ENCODE results near the gene GADD45GIP1.

GADD45GIP1 gene

DNA sequence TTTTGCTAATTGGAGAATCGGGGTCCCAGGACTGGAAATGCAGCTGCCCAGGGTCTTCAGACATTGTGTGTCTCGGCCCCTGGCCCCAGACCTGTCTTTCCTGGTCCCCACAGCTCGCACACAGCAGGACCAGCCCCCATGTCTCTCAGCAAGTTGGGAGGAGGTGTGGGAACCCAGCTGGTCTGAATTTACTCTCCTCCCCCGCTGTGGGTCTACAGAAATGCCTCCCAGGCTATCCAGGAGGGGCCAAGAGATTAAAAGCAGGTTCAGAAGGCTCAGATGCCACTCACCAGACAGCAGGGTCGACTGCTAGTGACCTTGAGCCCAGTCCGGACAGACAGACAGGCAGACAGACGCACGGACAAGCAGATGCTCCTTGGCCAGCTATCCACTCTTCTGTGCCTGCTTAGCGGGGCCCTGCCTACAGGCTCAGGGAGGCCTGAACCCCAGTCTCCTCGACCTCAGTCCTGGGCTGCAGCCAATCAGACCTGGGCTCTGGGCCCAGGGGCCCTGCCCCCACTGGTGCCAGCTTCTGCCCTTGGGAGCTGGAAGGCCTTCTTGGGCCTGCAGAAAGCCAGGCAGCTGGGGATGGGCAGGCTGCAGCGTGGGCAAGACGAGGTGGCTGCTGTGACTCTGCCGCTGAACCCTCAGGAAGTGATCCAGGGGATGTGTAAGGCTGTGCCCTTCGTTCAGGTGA, 12.4 kb upstream of the GADD45GIP1 start, which contains the start of gene DAND5:
Gene DAND5 (plus strand): TSS at position 285 of the 697 bp plus-strand sequence. CDS start 85 bp downstream, at position 370.
- peaks cover 5% of the 10 kb centered on the region; the same call in 1 of the 2 replicates for H3K27me3 ChIP-seq (ENCODE audit: insufficient read depth, low read length)
- TF ChIP-seq, protein P1, sequence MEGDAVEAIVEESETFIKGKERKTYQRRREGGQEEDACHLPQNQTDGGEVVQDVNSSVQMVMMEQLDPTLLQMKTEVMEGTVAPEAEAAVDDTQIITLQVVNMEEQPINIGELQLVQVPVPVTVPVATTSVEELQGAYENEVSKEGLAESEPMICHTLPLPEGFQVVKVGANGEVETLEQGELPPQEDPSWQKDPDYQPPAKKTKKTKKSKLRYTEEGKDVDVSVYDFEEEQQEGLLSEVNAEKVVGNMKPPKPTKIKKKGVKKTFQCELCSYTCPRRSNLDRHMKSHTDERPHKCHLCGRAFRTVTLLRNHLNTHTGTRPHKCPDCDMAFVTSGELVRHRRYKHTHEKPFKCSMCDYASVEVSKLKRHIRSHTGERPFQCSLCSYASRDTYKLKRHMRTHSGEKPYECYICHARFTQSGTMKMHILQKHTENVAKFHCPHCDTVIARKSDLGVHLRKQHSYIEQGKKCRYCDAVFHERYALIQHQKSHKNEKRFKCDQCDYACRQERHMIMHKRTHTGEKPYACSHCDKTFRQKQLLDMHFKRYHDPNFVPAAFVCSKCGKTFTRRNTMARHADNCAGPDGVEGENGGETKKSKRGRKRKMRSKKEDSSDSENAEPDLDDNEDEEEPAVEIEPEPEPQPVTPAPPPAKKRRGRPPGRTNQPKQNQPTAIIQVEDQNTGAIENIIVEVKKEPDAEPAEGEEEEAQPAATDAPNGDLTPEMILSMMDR (IDR thresholded peaks at IDR 0.05; ENCODE audit: low read length), result no peak
- no peak for TF ChIP-seq EZH2 (IDR thresholded peaks at IDR 0.05; ENCODE audit: borderline replicate concordance, low read length)
- no peaks in the 10 kb centered on the region for H3K36me3 ChIP-seq (ENCODE audit: insufficient read depth, low read length)
- H2AFZ ChIP-seq (ENCODE audit: low read length), result no peak within 1 kb of the TSS
- no peak within 1 kb of the TSS for H3K9ac ChIP-seq (ENCODE audit: low read length)
- no peak within 1 kb of the TSS for H3K4me3 ChIP-seq (ENCODE audit: low read depth, low read length, poor library complexity, severe bottlenecking)
- no peak within 1 kb of the TSS for H3K4me2 ChIP-seq (ENCODE audit: low read length)
- no peak within 1 kb of the TSS for H3K27ac ChIP-seq (ENCODE audit: low read depth, low read length, poor library complexity, severe bottlenecking)
- H3K9me3 ChIP-seq (ENCODE audit: low read length), result no peaks in the 10 kb centered on the region
- no peaks in the 10 kb centered on the region for H3K4me1 ChIP-seq (ENCODE audit: insufficient read depth, low read length, severe bottlenecking)
- H4K20me1 ChIP-seq (ENCODE audit: insufficient read depth, low read length), result no peaks in the 10 kb centered on the region
- H3F3A ChIP-seq (ENCODE audit: insufficient read depth, low read length), result no peaks in the 10 kb centered on the region
- H3K9me2 ChIP-seq (ENCODE audit: low read depth, low read length), result no peaks in the 10 kb centered on the region
- H3K79me2 ChIP-seq (ENCODE audit: insufficient read depth, low read length), result no peaks in the 10 kb centered on the region

DNA sequence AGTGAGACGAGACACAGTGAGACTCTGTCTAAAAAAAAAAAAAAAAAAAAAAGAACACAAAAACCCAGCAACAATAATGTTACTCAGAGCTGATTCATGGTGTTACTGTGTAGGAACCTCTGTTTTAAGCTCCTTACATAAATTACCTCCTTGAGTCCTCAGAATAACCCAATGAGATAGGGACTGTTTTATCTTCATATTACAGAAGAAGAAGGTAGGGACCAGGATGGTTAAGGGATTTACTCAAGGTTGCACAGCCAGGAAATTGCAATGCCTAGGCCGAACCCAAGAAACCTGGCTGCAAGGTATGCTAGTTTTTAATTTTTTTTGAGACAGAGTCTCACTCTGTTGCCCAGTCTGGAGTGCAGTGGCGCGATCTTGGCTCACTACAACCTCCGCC, 10.9 kb upstream of the GADD45GIP1 start:
- Histone ChIP-seq H3K9ac (ENCODE audit: low read length) (no peak overlapping the region), H3K27me3 (ENCODE audit: insufficient read depth, low read length) (no peaks in the 10 kb centered on the region), H3K9me3 (ENCODE audit: low read length) (no peaks in the 10 kb centered on the region), H3K4me1 (ENCODE audit: insufficient read depth, low read length, severe bottlenecking) (no peaks in the 10 kb centered on the region), H3K27ac (ENCODE audit: low read depth, low read length, poor library complexity, severe bottlenecking) (no peak overlapping the region), H4K20me1 (ENCODE audit: insufficient read depth, low read length) (no peaks in the 10 kb centered on the region), H3K4me2 (ENCODE audit: low read length) (no peak overlapping the region), H2AFZ (ENCODE audit: low read length) (no peak overlapping the region), H3K4me3 (ENCODE audit: low read depth, low read length, poor library complexity, severe bottlenecking) (no peak overlapping the region), H3K9me2 (ENCODE audit: low read depth, low read length) (no peaks in the 10 kb centered on the region), H3F3A (ENCODE audit: insufficient read depth, low read length) (no peaks in the 10 kb centered on the region), H3K79me2 (ENCODE audit: insufficient read depth, low read length) (no peaks in the 10 kb centered on the region), H3K36me3 (ENCODE audit: insufficient read depth, low read length) (no peaks in the 10 kb centered on the region)
- TF ChIP-seq, protein P1 (IDR thresholded peaks at IDR 0.05; ENCODE audit: low read length), result no peak
- TF ChIP-seq EZH2 (IDR thresholded peaks at IDR 0.05; ENCODE audit: borderline replicate concordance, low read length), result no peak

DNA sequence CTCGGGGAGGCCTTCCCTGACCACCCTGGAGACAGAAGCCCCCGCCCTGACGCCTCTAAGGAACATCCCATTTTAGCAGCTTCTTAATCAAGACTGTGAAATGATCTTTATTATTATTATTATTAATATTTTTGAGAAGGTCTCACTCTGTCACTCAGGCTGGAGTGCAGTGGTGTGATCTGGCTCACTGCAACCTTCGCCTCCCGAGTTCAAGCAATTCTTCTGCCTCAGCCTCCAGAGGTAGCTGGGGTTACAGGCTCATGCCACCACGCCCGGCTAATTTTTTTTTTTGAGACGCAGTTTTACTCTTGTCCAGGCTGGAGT, 8.8 kb upstream of the GADD45GIP1 start:
- no peak for TF ChIP-seq EZH2 (IDR thresholded peaks at IDR 0.05; ENCODE audit: borderline replicate concordance, low read length)
- TF ChIP-seq, protein P1 (IDR thresholded peaks at IDR 0.05; ENCODE audit: low read length), result no peak
- Histone ChIP-seq H3K27ac (ENCODE audit: low read depth, low read length, poor library complexity, severe bottlenecking) (no peak overlapping the region), H3K9ac (ENCODE audit: low read length) (no peak overlapping the region; the same call in 1 of the 2 replicates)

More for the DNA sequence above, 8.8 kb upstream of the GADD45GIP1 start:
- Histone ChIP-seq H3K4me1 (ENCODE audit: insufficient read depth, low read length, severe bottlenecking) (no peaks in the 10 kb centered on the region), H3K79me2 (ENCODE audit: insufficient read depth, low read length) (no peaks in the 10 kb centered on the region), H3K36me3 (ENCODE audit: insufficient read depth, low read length) (no peaks in the 10 kb centered on the region), H3K4me2 (ENCODE audit: low read length) (peak overlapping the region; percentile 85; the same call in 1 of the 2 replicates), H3K9me2 (ENCODE audit: low read depth, low read length) (no peaks in the 10 kb centered on the region), H4K20me1 (ENCODE audit: insufficient read depth, low read length) (no peaks in the 10 kb centered on the region), H3K4me3 (ENCODE audit: low read depth, low read length, poor library complexity, severe bottlenecking) (peak overlapping the region; percentile 57), H2AFZ (ENCODE audit: low read length) (no peak overlapping the region), H3K27me3 (ENCODE audit: insufficient read depth, low read length) (no peaks in the 10 kb centered on the region), H3K9me3 (ENCODE audit: low read length) (no peaks in the 10 kb centered on the region), H3F3A (ENCODE audit: insufficient read depth, low read length) (no peaks in the 10 kb centered on the region)
